Fibroblast of lung (primary cell): Measurements from ENCODE around the gene CALCA. TPM values are rescaled to one million over a fixed set of nuclear protein-coding genes. Genes with fewer than 3 reads are reported as not detected.

Experiments used
- DNase-seq, 2 donors: peaks; one replicate each; pipeline versions ENCODE4 v3.0.0 to v3.0.0-alpha.2; 2010; ENCODE audit warnings: low read depth in 2 of 2
- H2AFZ ChIP-seq: 2 replicates; pipeline ENCODE4 v1.5.1; 2012; ENCODE audit warnings: low read length, control low read depth, inconsistent platforms
- H3K27ac ChIP-seq: 2 replicates; pipeline ENCODE4 v1.5.1; 2011; ENCODE audit warnings: low read length, control low read depth; ENCODE audit not compliant: insufficient read depth
- H3K27me3 ChIP-seq: 2 replicates; pipeline ENCODE4 v1.5.1; 2011; ENCODE audit warnings: mild to moderate bottlenecking, low read length; ENCODE audit not compliant: control insufficient read depth, insufficient read depth
- H3K36me3 ChIP-seq: 2 replicates; pipeline ENCODE4 v1.5.1; 2011; ENCODE audit warnings: low read length; ENCODE audit not compliant: control insufficient read depth, insufficient read depth
- H3K4me1 ChIP-seq: 2 replicates; pipeline ENCODE4 v1.5.1; 2011; ENCODE audit warnings: low read length; ENCODE audit not compliant: control insufficient read depth, insufficient read depth; ENCODE audit errors: extremely low read depth
- H3K4me2 ChIP-seq: 2 replicates; pipeline ENCODE4 v1.5.1; 2011; ENCODE audit warnings: low read length, control low read depth; ENCODE audit not compliant: insufficient read depth; ENCODE audit errors: extremely low read depth
- H3K4me3 ChIP-seq, 4 experiments: fragments of 200-600 bp in 1 of 4; sonication (generic) in 1 of 4; replicated peaks in 1 of 4; 2 replicates each; pipeline ENCODE4 v1.5.1; 2011 to 2016; ENCODE audit warnings: low read length in 4 of 4, low read depth in 3 of 4, mild to moderate bottlenecking in 3 of 4, control low read depth in 2 of 4, inconsistent platforms in 1 of 4, mixed read lengths in 1 of 4; ENCODE audit not compliant: insufficient read depth in 1 of 4; ENCODE audit errors: control extremely low read depth in 1 of 4
- H3K79me2 ChIP-seq: 2 replicates; pipeline ENCODE4 v1.5.1; 2012; ENCODE audit warnings: mild to moderate bottlenecking, low read length, inconsistent platforms; ENCODE audit not compliant: control insufficient read depth, insufficient read depth
- H3K9ac ChIP-seq: 2 replicates; pipeline ENCODE4 v1.5.1; 2011; ENCODE audit warnings: mild to moderate bottlenecking, low read length, control low read depth; ENCODE audit not compliant: insufficient read depth
- H3K9me3 ChIP-seq: 2 replicates; pipeline ENCODE4 v1.5.1; 2012; ENCODE audit warnings: low read depth, low read length; ENCODE audit not compliant: control insufficient read depth, insufficient read depth
- H4K20me1 ChIP-seq: 2 replicates; pipeline ENCODE4 v1.5.1; 2011; ENCODE audit warnings: low read length; ENCODE audit not compliant: control insufficient read depth, insufficient read depth; ENCODE audit errors: extremely low read depth
- CTCF ChIP-seq, 2 donors: IDR thresholded peaks in 1 of 2; conservative IDR thresholded peaks in 1 of 2; 1 replicate in 1 of 2; 2 replicates in 1 of 2; pipeline ENCODE4 v1.5.1; 2011 to 2012; ENCODE audit warnings: low read length in 2 of 2, control low read depth in 1 of 2, inconsistent platforms in 1 of 2, low read depth in 1 of 2, mild to moderate bottlenecking in 1 of 2
- EZH2 ChIP-seq: IDR thresholded peaks from 2 replicates; pipeline ENCODE4 v1.5.1; 2012; ENCODE audit warnings: low read length, control low read depth, mild to moderate bottlenecking; ENCODE audit errors: missing control alignments
- polyA plus RNA-seq, 2 donors: library from polyadenylated mRNA; depleted of rRNA in 1 of 2; stranded (reverse) in 1 of 2; unstranded in 1 of 2; fragments of >200 nt; gene quantifications; 2 replicates each; pipeline ENCODE4 v1.2.1, GENCODE V29; 2011 to 2012; ENCODE audit warnings: missing spikeins in 1 of 2
- total RNA-seq: library from RNA; depleted of rRNA; stranded (reverse); fragments of >200 nt; gene quantifications from 2 replicates; pipeline ENCODE4 v1.2.1, GENCODE V29; 2014

Gene CALCA
- total and polyA plus RNA-seq, 2 donors (not counting 1 experiment from before 2014, with no cell fraction given): not detected

GRCh38 chr11:14975252-14975587 lies 3.1 kb upstream of the CALCA start:
- H3K4me3 ChIP-seq: peak overlapping the region in 1 of 4 experiments; percentile 50
- TF ChIP-seq CTCF (conservative IDR thresholded peaks at IDR 0.05 in 1 of 2, IDR thresholded peaks at IDR 0.05 in 1 of 2; ENCODE audit: low read depth in 1 of 2, low read length in 2 of 2) (no peak), EZH2 (no peak)
- H3K9ac ChIP-seq: no peak overlapping the region
- no peaks in the 10 kb centered on the region for H3K9me3 ChIP-seq
- H4K20me1 ChIP-seq: no peaks in the 10 kb centered on the region
- DNase-seq: peak in 1 of 2 donors; percentile 15
- no peaks in the 10 kb centered on the region for H3K4me1 ChIP-seq
- no peaks in the 10 kb centered on the region for H3K36me3 ChIP-seq
- H2AFZ ChIP-seq: no peak overlapping the region
- no peak overlapping the region for H3K4me2 ChIP-seq
- H3K27me3 ChIP-seq: peaks cover 44% of the 10 kb centered on the region
- no peak overlapping the region for H3K27ac ChIP-seq
- H3K79me2 ChIP-seq: no peaks in the 10 kb centered on the region

GRCh38 chr11:14974515-14975251 lies 2.5 kb upstream of the CALCA start:
- H3K27me3 ChIP-seq: peaks cover 44% of the 10 kb centered on the region
- H2AFZ ChIP-seq: no peak overlapping the region
- no peak overlapping the region for H3K9ac ChIP-seq
- H3K4me3 ChIP-seq: peak overlapping the region in 1 of 4 experiments; percentile 50
- no peak for TF ChIP-seq EZH2
- TF ChIP-seq CTCF (conservative IDR thresholded peaks at IDR 0.05 in 1 of 2, IDR thresholded peaks at IDR 0.05 in 1 of 2; ENCODE audit: low read depth in 1 of 2, low read length in 2 of 2): peak; percentile 49 to 93
- peak overlapping the region; percentile 17 for H3K4me2 ChIP-seq
- H3K9me3 ChIP-seq: no peaks in the 10 kb centered on the region
- DNase-seq: peak; percentile 16 to 56
- no peaks in the 10 kb centered on the region for H4K20me1 ChIP-seq
- H3K27ac ChIP-seq: no peak overlapping the region
- H3K79me2 ChIP-seq: no peaks in the 10 kb centered on the region
- no peaks in the 10 kb centered on the region for H3K4me1 ChIP-seq
- no peaks in the 10 kb centered on the region for H3K36me3 ChIP-seq

DNA sequence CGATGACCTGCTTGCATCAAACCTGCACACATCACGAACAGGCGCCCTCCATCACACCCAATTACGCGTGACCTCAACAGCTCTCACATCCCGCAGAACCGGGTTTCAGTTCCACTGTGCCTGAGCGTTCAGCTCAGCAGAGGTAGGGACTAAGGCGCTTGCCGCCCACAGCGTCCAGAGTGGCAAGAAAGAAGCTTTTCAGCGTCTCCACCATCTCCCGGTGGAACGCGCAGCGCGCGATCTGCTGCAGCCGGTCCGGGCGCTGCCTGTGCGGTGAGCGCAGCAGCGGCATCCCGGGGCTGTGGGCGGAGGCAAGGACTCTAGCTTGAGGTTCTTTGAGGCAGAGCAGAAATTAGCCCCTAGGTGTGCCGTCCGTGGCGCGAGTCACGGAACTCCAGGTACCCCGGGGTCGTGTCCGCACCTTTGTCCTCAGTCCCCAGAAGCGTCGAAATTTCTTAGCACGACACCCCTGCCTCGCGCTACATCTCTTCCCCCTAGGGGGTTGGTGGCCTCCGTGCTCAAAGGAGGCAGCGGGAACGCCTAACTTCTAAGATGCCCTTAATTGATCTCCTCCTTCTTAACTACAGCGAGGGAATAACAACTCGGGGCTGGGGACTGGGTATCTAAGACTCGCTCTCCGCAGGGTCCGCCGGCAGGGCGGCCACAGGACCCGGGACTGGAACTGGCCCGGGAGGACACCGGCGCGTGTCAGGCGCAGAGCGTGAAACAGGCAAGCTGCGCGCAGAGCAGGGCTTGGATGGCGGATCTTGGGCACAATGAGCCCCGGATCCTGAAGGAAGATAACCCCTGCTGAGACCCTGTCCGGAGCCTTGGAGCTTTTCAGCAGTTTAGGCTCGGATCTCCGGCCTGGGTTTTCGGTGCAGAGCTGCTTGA lies 1.7 kb upstream of the CALCA start:
- H3K9me3 ChIP-seq: no peaks in the 10 kb centered on the region
- H3K4me1 ChIP-seq: no peaks in the 10 kb centered on the region
- peaks cover 44% of the 10 kb centered on the region for H3K27me3 ChIP-seq
- no peak overlapping the region for H3K9ac ChIP-seq
- TF ChIP-seq CTCF (conservative IDR thresholded peaks at IDR 0.05 in 1 of 2, IDR thresholded peaks at IDR 0.05 in 1 of 2; ENCODE audit: low read depth in 1 of 2, low read length in 2 of 2) (no peak), EZH2 (peak; percentile 67)
- H2AFZ ChIP-seq: no peak overlapping the region
- peak; percentile 15 to 34 for DNase-seq
- no peak overlapping the region for H3K27ac ChIP-seq
- no peaks in the 10 kb centered on the region for H3K36me3 ChIP-seq
- no peaks in the 10 kb centered on the region for H4K20me1 ChIP-seq
- H3K79me2 ChIP-seq: no peaks in the 10 kb centered on the region
- peak overlapping the region; percentile 35 for H3K4me2 ChIP-seq
- peak overlapping the region in 2 of 4 experiments; percentile 7 to 50 for H3K4me3 ChIP-seq
